Measurements from ENCODE around the gene CCDC197.
A peak's percentile ranks its signal among the peaks of the same experiment; 100 is the strongest.

The CCDC197 gene

GRCh38 chr14:94026173-94026888 lies 29.2 kb downstream of the CCDC197 start, which contains the start of gene OTUB2:
Gene OTUB2, plus strand, starts transcription at chr14:94026340. Its CDS starts 198 bp downstream, at chr14:94026538.
- ChIA-PET POLR2A (interaction anchor here (0.7 kb wide), 1 partner anchor 177 kb away, joined by 3 read pairs; no protein-coding TSS in a partner anchor), CTCF (interaction anchor here (0.8 to 16.5 kb wide), 17 partner anchors 9 to 819 kb away, joined by 3 to 151 read pairs (median 4); partner anchors contain the start of genes GON7, IFI27L2 and UBR7)
- peak; percentile 100 for DNase-seq (ENCODE audit: extremely low spot score)
- no peak for TF ChIP-seq CTCF (IDR thresholded peaks at IDR 0.05; ENCODE audit: control extremely low read depth, extremely low read depth, low read depth, missing control alignments)

- ChIA-PET CTCF (interaction anchor here (1.4 to 16.5 kb wide), 5 partner anchors 9 to 110 kb away, joined by 4 to 151 read pairs (median 7); no protein-coding TSS in a partner anchor), POLR2A (no interaction called here)
- DNase-seq (ENCODE audit: extremely low spot score) = no peak
- TF ChIP-seq CTCF (IDR thresholded peaks at IDR 0.05; ENCODE audit: control extremely low read depth, extremely low read depth, low read depth, missing control alignments) = no peak
Measured at GRCh38 chr14:94026889-94027469, 29.9 kb downstream of the CCDC197 start.

GRCh38 chr14:94027566-94028449 lies 30.7 kb downstream of the CCDC197 start:
- DNase-seq (ENCODE audit: extremely low spot score) = no peak
- no peak for TF ChIP-seq CTCF (IDR thresholded peaks at IDR 0.05; ENCODE audit: control extremely low read depth, extremely low read depth, low read depth, missing control alignments)
- CTCF ChIA-PET = interaction anchor here (0.9 to 16.5 kb wide), 9 partner anchors 8 to 373 kb away, joined by 3 to 151 read pairs (median 4); no protein-coding TSS in a partner anchor
- POLR2A ChIA-PET = no interaction called here

- peak; percentile 43 for DNase-seq (ENCODE audit: extremely low spot score)
- ChIA-PET POLR2A (no interaction called here), CTCF (interaction anchor here (0.9 to 16.5 kb wide), 8 partner anchors 7 to 373 kb away, joined by 3 to 151 read pairs (median 4); no protein-coding TSS in a partner anchor)
- no peak for TF ChIP-seq CTCF (IDR thresholded peaks at IDR 0.05; ENCODE audit: control extremely low read depth, extremely low read depth, low read depth, missing control alignments)
Measured at GRCh38 chr14:94028450-94028826, 31.3 kb downstream of the CCDC197 start.

GRCh38 chr14:94029265-94029664 lies 32.2 kb downstream of the CCDC197 start:
- CTCF ChIA-PET = interaction anchor here (0.9 to 16.5 kb wide), 7 partner anchors 6 to 107 kb away, joined by 3 to 151 read pairs (median 4); partner anchors contain the start of gene IFI27L2
- DNase-seq (ENCODE audit: extremely low spot score) = no peak
- POLR2A ChIA-PET = no interaction called here
- no peak for TF ChIP-seq CTCF (IDR thresholded peaks at IDR 0.05; ENCODE audit: control extremely low read depth, extremely low read depth, low read depth, missing control alignments)
